MM.1S (cell line): Measurements from ENCODE around the gene HS2ST1.

Source experiments
- EZH2 ChIP-seq: fragments of 300-600 bp; sonication (generic); optimal IDR thresholded peaks from 2 replicates; pipeline ENCODE3; 2017; ENCODE audit warnings: low read depth, mild to moderate bottlenecking, antibody characterized with exemption, low read length, mixed read lengths
- EZH2phosphoT487 ChIP-seq: fragments of 300-600 bp; sonication (generic); IDR thresholded peaks from 2 replicates; pipeline ENCODE4 v1.6.1; 2018; ENCODE audit warnings: antibody characterized with exemption, low read length
- TF ChIP-seq, protein P1 (sequence below): fragments of 300-600 bp; sonication (generic); IDR thresholded peaks from 2 replicates; pipeline ENCODE4 v1.5.1; 2016; ENCODE audit warnings: antibody characterized with exemption, low read length, mixed read lengths

DNA sequence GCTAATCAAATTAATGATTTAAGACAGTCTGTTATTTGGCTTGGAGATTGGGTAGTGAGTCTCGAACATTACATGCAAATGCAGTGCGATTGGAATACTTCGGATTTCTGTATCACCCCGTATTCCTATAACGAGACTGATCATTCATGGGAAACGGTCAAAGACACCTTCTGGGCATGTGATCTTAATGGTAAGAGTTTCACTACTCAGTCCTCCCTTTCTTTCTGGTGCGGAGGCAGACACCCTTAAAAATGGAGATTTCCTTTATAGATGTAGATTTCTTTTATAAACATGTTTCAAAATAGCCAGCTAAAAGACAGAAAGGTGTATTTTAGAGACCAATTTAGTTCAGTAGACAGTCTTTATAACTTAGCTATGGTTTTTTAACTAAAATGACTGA lies 74.4 kb downstream of the HS2ST1 start:
- TF ChIP-seq, protein P1, sequence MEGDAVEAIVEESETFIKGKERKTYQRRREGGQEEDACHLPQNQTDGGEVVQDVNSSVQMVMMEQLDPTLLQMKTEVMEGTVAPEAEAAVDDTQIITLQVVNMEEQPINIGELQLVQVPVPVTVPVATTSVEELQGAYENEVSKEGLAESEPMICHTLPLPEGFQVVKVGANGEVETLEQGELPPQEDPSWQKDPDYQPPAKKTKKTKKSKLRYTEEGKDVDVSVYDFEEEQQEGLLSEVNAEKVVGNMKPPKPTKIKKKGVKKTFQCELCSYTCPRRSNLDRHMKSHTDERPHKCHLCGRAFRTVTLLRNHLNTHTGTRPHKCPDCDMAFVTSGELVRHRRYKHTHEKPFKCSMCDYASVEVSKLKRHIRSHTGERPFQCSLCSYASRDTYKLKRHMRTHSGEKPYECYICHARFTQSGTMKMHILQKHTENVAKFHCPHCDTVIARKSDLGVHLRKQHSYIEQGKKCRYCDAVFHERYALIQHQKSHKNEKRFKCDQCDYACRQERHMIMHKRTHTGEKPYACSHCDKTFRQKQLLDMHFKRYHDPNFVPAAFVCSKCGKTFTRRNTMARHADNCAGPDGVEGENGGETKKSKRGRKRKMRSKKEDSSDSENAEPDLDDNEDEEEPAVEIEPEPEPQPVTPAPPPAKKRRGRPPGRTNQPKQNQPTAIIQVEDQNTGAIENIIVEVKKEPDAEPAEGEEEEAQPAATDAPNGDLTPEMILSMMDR: no peak
- no peak for TF ChIP-seq EZH2
- no peak for TF ChIP-seq EZH2phosphoT487
